Testis (tissue), 3 donors: ENCODE data around the gene MAPK1IP1L. TPM values are rescaled to one million over a fixed set of nuclear protein-coding genes. Genes with fewer than 3 reads are reported as not detected.

Experiments
- DNase-seq: peaks from one replicate; pipeline ENCODE4 v3.0.0-alpha.2; 2019
- H3K27ac ChIP-seq, 2 donors: fragments of 200-600 bp; sonication (generic); one replicate each; pipeline ENCODE4 v1.5.1; 2019
- H3K27me3 ChIP-seq: fragments of 200-600 bp; sonication (generic); one replicate; pipeline ENCODE4 v1.5.1; 2019
- H3K36me3 ChIP-seq: fragments of 200-600 bp; sonication (generic); one replicate; pipeline ENCODE4 v1.5.1; 2017; ENCODE audit warnings: low read depth; ENCODE audit errors: missing control alignments
- H3K4me1 ChIP-seq: fragments of 200-600 bp; sonication (generic); one replicate; pipeline ENCODE4 v1.5.1; 2019
- H3K4me3 ChIP-seq, 2 donors: fragments of 200-600 bp; sonication (generic); one replicate each; pipeline ENCODE4 v1.5.1; 2017 to 2019
- H3K9me3 ChIP-seq: fragments of 200-600 bp; sonication (generic); one replicate; pipeline ENCODE4 v1.5.1; 2017
- CTCF ChIP-seq, 3 experiments: fragments of 450-650 bp in 2 of 3; fragments of 200-600 bp in 1 of 3; sonication (generic) in 1 of 3; IDR thresholded peaks; one replicate each; pipeline ENCODE4 v1.5.1; 2016 to 2019; ENCODE audit warnings: antibody characterized with exemption in 3 of 3, mild to moderate bottlenecking in 2 of 3, moderate library complexity in 1 of 3
- POLR2A ChIP-seq: fragments of 450-650 bp; IDR thresholded peaks from one replicate; pipeline ENCODE4 v1.6.1; 2017; ENCODE audit warnings: antibody characterized with exemption, mild to moderate bottlenecking, moderate library complexity
- WGBS, 2 donors: methylation state at CpG; one replicate each; pipeline ENCODE4 v1.1.5; 2018; 5-methylcytosine and 5-hydroxymethylcytosine counted together
- intact Hi-C: fragments of 100-400 bp; cut with DNase I; formaldehyde crosslinking; loops from one replicate; pipeline ENCODE4 v1.15.1; 2023; ENCODE audit warnings: low total_unique reads
- polyA plus RNA-seq: library from polyadenylated mRNA; stranded (reverse); fragments of 350-450 nt; fragmentation: Illumina TruSeq; extraction: RNeasy Lipid Tissue Mini Kit (QIAGEN cat#74804); gene quantifications from one replicate; pipeline ENCODE4 v1.2.3, GENCODE V29; 2014; ENCODE audit warnings: low read depth, low replicate concordance; ENCODE audit not compliant: insufficient read depth
- total RNA-seq, 2 donors: library from RNA; depleted of rRNA; stranded (reverse); fragments of >200 nt; gene quantifications; one replicate each; pipeline ENCODE4 v1.2.3, GENCODE V29; 2016

The MAPK1IP1L gene
- total and polyA plus RNA-seq, 3 donors from 2014 or later, result 87.0 to 146 (median 105) TPM

- Histone ChIP-seq H3K36me3 (no peaks in the 10 kb centered on the region), H3K27ac (no peak overlapping the region), H3K4me1 (peaks cover 17% of the 10 kb centered on the region), H3K27me3 (no peaks in the 10 kb centered on the region), H3K4me3 (peak overlapping the region; percentile 70 to 92), H3K9me3 (no peaks in the 10 kb centered on the region)
- TF ChIP-seq POLR2A, result no peak
- no peak for TF ChIP-seq CTCF (IDR thresholded peaks at IDR 0.05)
- no peak for DNase-seq
- intact Hi-C loops, result no loop called here
- WGBS, 2 donors, result 24 to 30% methylated on average over 7 of the region's 7 CpGs
Observed at GRCh38 chr14:55025948-55026347, 25.5 kb upstream of the MAPK1IP1L start.

- DNase-seq, result no peak
- TF ChIP-seq CTCF (IDR thresholded peaks at IDR 0.05), result no peak
- no peak for TF ChIP-seq POLR2A
- Histone ChIP-seq H3K27me3 (no peaks in the 10 kb centered on the region), H3K36me3 (no peaks in the 10 kb centered on the region), H3K4me1 (peaks cover 17% of the 10 kb centered on the region), H3K27ac (peak overlapping the region; percentile 82 to 86), H3K9me3 (no peaks in the 10 kb centered on the region), H3K4me3 (peak overlapping the region; percentile 70 to 92)
- intact Hi-C loops, result no loop called here
- WGBS, 2 donors, result 1 to 2% methylated on average over 9 of the region's 9 CpGs
Observed at GRCh38 chr14:55026441-55026792, 25.0 kb upstream of the MAPK1IP1L start.

GRCh38 chr14:55026793-55027561, 24.5 kb upstream of the MAPK1IP1L start, which contains the start of the genes SOCS4 and WDHD1:
SOCS4 (plus strand) TSS chr14:55027236; CDS start chr14:55043042, 15,806 bp downstream.
WDHD1 (minus strand) TSS chr14:55027099; CDS start chr14:55026787, 312 bp downstream.
- intact Hi-C loops, result no loop called here
- H3K4me1 ChIP-seq, result peaks cover 17% of the 10 kb centered on the region
- WGBS, 2 donors, result 1% methylated on average over 46 to 56 of the region's 56 CpGs

DNA sequence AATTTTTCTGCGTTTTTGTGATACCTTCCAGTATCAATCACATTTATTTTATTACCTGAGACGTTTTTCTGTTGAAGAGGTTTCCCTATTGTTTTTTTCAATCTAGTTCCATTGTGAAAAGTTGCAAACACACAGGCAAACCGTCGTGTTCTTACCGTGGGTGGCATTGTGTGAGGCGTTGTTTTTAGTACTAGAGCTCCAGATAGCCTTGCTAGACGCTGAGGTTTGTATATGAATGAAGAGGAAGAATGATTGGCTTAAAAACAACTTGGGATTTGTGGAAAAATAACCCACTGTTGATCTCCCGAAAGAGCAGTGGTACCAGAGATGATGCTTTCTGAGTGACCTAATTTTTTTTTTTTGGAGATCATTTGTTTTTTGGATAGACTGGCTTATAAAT, 23.4 kb upstream of the MAPK1IP1L start:
- intact Hi-C loops, result no loop called here
- 2 to 3% methylated on average over 8 of the region's 8 CpGs for WGBS, 2 donors

More at GRCh38 chr14:55026793-55027561, 24.5 kb upstream of the MAPK1IP1L start, which contains the start of the genes SOCS4 and WDHD1:
- TF ChIP-seq CTCF (IDR thresholded peaks at IDR 0.05), result no peak
- TF ChIP-seq POLR2A, result no peak
- no peaks in the 10 kb centered on the region for H3K36me3 ChIP-seq
- peak within 1 kb of the TSS; percentile 70 to 92 for H3K4me3 ChIP-seq
- H3K9me3 ChIP-seq, result no peaks in the 10 kb centered on the region
- H3K27ac ChIP-seq, result peak within 1 kb of the TSS; percentile 82 to 86
- peak; percentile 95 for DNase-seq
- no peaks in the 10 kb centered on the region for H3K27me3 ChIP-seq

More for the DNA sequence above, 23.4 kb upstream of the MAPK1IP1L start:
- DNase-seq, result no peak
- Histone ChIP-seq H3K9me3 (no peaks in the 10 kb centered on the region), H3K27ac (peak overlapping the region in 1 of 2 donors; percentile 86), H3K36me3 (no peaks in the 10 kb centered on the region), H3K4me3 (peak overlapping the region; percentile 70 to 92), H3K27me3 (no peaks in the 10 kb centered on the region), H3K4me1 (peaks cover 17% of the 10 kb centered on the region)
- TF ChIP-seq CTCF (IDR thresholded peaks at IDR 0.05), result no peak
- TF ChIP-seq POLR2A, result no peak
